HG02623 (cell line): ENCODE measurements around the gene ICAM3.
"Not testable (repeated sequence)": the region's sequence is repeated elsewhere in the genome, so short reads cannot be mapped to it uniquely, and the experiment has no call there.

Source experiments
- ATAC-seq: cut with Tn5 transposase; IDR thresholded peaks from one replicate; pipeline ENCODE4 v1.9.1; 2021; ENCODE audit warnings: moderate library complexity; ENCODE audit not compliant: unreplicated experiment

The ICAM3 gene

GRCh38 chr19:10352764-10353671 is 13.6 kb upstream of the ICAM3 start:
- no peak for ATAC-seq

DNA sequence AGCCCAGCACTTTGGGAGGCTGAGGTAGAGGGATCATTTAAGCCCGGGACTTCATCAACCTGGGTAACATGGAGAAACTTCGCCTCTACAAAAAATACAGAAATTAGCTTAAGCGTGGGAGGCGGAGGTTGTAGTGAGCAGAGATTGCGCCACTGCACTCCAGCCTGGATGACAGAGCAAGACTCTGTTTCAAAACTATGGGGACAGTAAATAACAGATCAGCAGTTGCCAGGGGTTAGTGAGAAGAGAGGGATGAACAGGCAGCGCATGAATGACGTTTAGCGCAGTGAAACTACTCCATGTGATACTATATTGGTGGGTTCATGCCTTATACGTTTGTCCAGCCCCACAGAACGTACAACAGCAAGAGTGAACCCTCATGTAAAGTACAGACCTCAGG is 7.1 kb upstream of the ICAM3 start:
- ATAC-seq: no peak

GRCh38 chr19:10344780-10345179 is 5.4 kb upstream of the ICAM3 start:
- ATAC-seq: no peak

DNA sequence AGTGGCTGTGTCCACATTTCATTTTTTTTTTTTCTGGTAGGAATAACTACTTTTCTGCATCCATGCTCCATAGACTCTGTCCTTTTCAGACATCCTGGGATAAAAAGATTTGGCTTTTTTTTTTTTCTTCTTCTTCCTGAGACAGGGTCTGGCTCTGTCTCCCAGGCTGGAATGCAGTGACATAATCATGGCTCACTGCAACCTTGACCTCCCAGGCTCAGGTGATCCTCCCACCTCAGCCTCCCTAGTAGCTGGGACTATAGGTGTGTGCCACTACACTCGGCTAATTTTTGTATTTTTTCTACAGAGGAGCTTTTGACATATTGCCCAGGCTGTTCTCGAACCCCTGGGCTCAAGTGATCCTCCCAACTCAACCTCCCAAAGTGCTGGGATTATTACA is 4.1 kb upstream of the ICAM3 start:
- ATAC-seq: no peak

DNA sequence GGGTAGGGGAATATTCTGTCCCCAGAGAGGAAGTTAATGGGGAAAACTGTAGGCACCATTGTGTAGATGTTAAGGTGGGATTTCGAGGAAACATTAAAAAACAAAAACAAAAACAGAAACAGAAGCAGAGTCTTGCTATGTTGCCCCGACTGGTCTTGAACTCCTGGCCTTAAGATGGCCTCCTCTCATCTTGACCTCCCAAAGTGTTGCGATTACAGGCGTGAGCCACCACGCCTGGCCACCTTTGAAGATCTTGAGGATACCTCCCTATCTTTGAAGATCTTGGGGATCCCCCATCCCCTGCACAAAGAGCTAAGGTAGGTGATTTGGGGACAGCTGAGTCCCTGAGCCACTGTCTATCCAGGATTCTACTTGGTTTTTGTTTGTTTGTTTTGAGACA is 553 bp upstream of the ICAM3 start:
- ATAC-seq: no peak

DNA sequence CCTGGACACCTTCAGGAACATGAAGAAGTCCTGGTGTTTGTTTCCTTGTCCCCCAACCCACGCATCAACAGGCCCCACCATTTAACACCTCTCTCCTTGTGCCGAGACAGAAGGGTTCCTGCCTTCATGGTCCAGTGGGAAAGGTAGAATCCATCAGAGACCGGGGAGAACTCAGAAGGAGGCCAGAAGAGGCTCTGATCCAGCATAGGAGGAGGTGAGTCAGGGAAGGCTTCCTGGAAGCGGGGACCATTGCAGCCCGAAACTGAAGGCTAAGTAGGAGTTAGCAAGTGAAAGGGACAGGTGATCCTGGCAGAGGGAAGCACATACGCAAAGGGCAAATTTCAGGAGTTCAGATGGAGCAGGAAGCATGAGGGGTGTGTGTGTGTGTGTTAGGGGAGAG is 484 bp downstream of the ICAM3 start:
- no peak for ATAC-seq

DNA sequence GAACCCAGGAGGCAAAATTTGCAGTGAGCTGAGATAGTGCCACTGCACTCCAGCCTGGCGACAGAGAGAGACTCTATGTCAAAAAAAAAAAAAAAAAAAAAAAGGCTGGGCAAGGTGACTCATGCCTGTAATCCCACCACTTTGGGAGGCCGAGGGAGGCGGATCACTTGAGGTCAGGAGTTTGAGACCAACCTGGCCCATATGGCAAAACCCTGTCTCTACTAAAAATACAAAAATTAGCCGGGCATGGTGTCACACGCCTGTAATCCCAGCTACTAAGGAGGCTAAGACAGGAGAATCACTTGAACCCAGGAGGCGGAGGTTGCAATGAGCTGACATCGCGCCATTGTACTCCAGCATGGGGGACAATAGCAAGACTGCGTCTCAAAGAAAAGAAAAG is 2.7 kb downstream of the ICAM3 start:
- not testable (repeated sequence) for ATAC-seq

DNA sequence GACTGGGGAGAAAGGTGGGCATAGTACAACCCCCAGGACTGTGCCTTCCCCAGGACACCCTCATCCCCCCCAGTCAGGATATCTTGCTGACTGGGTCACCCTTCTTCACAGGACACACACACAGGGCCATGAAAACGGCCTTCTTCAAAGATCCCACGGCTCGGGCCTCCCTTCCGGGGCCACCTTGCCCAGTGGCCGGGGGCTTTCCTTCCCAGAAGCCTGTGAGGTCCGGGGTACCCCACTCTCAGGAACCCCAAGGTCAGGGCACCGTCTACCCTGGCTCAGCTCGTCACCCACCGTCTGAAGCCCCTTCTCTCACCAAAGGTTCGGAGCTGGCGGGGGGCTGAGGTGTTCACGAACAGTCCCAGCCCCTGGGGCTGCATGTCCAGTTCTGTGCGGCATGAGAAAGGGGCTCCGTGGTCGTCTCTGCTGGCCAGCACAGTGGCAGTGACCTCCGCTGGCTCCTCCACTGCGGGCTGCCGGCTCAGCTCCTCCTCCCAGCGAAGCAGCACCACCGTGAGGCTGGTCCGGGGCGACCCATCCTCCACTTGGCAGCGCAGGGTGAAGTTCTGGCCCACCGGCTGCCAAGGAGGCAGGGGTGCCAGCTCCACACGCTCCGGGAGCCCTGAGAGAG is 4.0 kb downstream of the ICAM3 start:
- no peak for ATAC-seq

DNA sequence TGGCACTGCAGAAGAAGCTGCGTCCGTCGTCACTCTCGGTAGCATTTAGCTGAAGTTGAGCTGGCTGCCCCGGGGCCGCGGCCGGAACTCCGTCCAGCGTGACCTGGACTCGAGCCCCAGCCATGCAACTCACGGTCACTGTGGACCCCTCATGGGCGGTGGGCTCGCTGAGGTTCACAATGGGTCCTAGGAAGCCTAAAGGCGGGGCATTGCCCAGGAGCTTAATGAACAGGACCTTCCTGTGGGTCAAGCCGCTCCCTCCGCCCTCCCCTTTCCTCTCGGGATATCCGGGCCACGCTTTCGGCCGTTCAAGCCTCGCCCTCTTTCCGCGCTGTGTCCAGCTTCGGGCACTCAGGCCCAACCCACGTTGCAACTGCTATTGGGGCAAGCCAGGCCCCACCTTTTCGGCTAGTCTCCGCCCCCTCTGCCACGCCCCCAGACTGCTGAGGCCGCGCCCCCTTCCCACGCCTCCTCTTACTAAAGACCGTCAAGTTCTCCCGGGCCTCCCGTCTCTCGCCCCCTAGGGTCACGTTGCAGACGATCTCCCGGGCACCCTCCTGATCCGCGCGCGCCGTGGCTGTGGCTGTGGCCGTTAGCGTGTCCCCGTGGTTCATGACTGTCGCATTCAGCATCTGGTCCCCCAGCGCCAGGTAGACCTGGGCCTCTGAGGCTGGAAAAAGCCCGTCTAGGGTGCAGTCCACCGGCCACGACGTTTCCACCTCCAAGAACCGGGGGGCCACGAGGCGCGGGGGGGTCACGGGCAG is 4.7 kb downstream of the ICAM3 start:
- no peak for ATAC-seq

GRCh38 chr19:10333758-10334587 is 5.5 kb downstream of the ICAM3 start:
- no peak for ATAC-seq

DNA sequence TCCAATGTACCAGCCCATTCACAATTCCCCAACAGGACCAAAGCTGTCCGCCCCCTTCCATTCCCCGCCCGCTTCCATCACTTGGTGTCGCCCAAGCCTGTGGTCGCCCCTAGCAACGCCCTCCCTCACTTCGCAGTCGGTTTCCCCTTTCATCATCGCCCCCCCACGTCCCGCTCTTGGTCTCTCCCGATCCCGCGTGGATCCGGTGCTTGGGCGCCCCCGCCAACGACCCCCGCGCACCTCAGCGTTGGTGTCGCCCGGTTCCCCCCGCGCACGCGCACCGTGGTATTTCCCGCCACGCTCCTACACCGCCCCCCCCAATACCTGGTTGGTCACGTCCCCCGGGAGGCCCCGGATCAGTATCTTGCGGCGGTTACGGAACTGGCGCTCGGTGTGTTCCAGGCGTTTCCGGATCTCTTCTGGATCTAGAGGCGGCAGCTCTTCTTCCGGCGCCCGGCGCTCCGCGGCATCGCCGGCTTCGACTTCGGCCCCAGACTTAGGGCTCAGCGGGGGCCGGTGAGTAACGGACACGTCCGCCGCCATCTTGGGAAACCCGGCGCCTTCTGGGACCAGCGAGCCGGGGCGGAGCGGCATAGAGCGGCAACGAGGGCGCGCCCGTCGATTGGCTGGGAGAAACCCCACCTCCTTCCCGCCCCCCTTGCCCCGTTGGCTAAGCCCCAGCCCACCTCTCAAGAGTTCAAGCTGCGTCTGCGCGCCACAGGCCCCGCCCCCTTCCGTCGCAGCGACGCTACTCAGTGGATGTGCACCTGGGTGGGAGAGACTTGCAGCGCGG is 6.3 kb downstream of the ICAM3 start, which contains the start of gene RAVER1:
Gene RAVER1 (minus strand): TSS at position 565 of the 793 bp plus-strand sequence. CDS start 22 bp downstream, at position 543.
- peak; percentile 89 for ATAC-seq

- ATAC-seq: no peak
Measured at GRCh38 chr19:10332158-10332964, 7.1 kb downstream of the ICAM3 start.

- no peak for ATAC-seq
Measured at GRCh38 chr19:10329555-10329954, 9.9 kb downstream of the ICAM3 start.

- no peak for ATAC-seq
Measured at GRCh38 chr19:10328558-10329429, 10.6 kb downstream of the ICAM3 start.

DNA sequence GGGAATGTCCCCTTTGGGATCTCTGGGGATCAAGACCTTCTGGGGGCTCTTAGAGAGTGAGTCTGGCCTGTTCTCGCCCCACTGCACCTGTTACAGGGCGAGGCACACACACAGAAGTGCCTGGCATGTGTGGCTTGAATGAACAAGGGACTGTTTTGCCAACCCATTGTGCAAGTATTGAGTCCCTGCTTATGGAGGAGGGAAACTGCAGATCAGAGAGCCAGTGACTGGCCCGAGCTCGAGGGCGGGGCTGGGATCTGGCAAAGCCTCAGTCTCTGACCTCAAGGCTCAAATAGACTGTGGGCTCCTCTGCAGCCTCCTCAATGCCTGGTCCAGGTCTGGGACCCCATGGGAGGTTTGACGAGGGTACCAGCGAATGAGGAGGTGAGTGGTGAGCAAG is 11.6 kb downstream of the ICAM3 start:
- no peak for ATAC-seq

DNA sequence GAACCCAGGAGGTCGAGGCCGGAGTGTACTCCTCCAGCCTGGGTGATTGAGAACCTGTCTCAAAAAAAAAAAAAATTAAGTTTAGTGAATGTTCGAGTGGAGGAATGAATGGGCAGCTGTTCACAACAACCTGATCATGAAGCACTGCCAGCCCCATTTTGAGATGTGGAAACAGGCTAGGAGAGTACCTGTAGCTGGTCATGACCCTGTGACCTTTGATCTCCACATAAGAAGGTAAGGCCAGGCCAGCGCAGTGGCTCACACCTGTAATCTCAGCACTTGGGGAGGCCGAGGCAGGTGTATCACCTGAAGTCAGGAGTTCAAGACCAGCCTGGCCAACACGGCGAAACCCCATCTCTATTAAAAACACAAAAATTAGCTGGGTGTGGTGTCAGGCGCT is 13.7 kb downstream of the ICAM3 start:
- no peak for ATAC-seq

DNA sequence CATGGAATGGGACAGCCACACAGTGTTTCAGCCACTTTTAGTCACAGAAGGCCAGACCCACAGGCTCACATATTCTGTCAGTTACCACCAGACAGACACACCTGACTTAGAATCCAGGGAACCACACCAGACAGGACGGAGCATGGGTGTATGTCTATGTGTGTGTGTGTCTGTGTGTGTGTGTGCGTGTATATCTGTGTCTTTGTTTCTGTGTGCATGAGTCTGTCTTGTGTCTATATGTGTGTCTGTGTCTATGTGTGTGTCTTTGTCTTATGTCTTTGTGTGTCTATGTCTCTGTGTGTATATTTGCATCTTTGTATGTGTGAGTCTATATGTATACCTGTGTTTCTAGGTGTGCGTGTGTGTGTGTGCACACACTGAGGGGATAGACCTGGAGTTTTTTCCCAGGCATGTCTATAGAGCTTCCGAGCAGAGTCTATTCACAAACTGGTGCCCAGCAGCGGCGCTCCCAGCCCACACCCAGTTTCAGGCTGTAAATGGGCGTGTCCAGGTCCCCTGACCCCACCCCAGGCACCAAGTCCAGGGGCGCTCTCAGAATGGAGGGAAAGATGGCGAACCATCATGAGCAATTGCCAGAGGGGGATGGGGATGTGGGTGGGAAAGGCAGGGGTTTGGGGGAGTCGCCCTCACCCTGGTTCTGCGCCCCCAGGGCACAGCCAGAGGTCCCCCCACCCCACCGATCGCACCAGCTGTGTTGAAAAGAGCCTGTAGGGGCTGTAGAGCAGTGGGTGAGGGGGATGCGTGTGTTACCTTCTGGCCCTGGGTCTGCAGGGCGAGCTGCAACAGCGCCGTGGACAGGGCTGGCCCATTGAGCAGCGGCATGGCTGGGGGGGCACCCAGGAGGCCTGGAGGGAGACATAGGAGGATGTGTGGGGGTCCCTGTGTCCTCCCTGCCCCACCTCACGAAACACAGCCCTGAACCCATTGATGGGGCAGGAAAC is 17.3 kb downstream of the ICAM3 start:
- no peak for ATAC-seq
